SK-N-MC (cell line): Measurements from ENCODE around the gene LRRC4C.

Experiments
- DNase-seq: peaks from one replicate; pipeline ENCODE4 v3.0.0-alpha.2; 2011; ENCODE audit warnings: low read depth, low spot score
- H3K27ac ChIP-seq: fragments of 200-600 bp; sonication (generic); 2 replicates; pipeline ENCODE4 v1.5.1; 2016; ENCODE audit warnings: mixed run types
- H3K36me3 ChIP-seq: fragments of 200-600 bp; sonication (generic); 2 replicates; pipeline ENCODE4 v1.6.1; 2017; ENCODE audit warnings: antibody characterized with exemption, low read length, mixed read lengths; ENCODE audit not compliant: insufficient read depth
- H3K4me3 ChIP-seq: fragments of 200-600 bp; sonication (generic); 2 replicates; pipeline ENCODE4 v1.5.1; 2016
- H3K9ac ChIP-seq: fragments of 200-600 bp; sonication (generic); 2 replicates; pipeline ENCODE4 v1.8.0; 2017; ENCODE audit warnings: mixed run types, mixed read lengths; ENCODE audit not compliant: insufficient read length
- H3K9me3 ChIP-seq: fragments of 200-600 bp; sonication (generic); 2 replicates; pipeline ENCODE4 v1.6.1; 2017; ENCODE audit warnings: low read depth, mild to moderate bottlenecking, antibody characterized with exemption, low read length, moderate library complexity, mixed read lengths
- EZH2 ChIP-seq: fragments of 200-600 bp; sonication (generic); IDR thresholded peaks from one replicate; pipeline ENCODE4 v1.6.1; 2017; ENCODE audit warnings: antibody characterized with exemption
- FOXP2 ChIP-seq: optimal IDR thresholded peaks from 2 replicates; pipeline ENCODE3; 2011; ENCODE audit warnings: mild to moderate bottlenecking, moderate library complexity; ENCODE audit not compliant: insufficient read depth; ENCODE audit errors: extremely low read length, control extremely low read depth
- POLR2AphosphoS5 ChIP-seq: IDR thresholded peaks from 2 replicates; pipeline ENCODE4 v1.6.1; 2012; ENCODE audit warnings: mild to moderate bottlenecking, low read depth, low read length, borderline replicate concordance

LRRC4C gene

GRCh38 chr11:40393511-40393910, 1065.9 kb downstream of the LRRC4C start:
- H3K4me3 ChIP-seq, result no peak overlapping the region
- no peak overlapping the region for H3K9ac ChIP-seq
- no peaks in the 10 kb centered on the region for H3K9me3 ChIP-seq
- no peaks in the 10 kb centered on the region for H3K36me3 ChIP-seq
- H3K27ac ChIP-seq, result no peak overlapping the region
- no peak for TF ChIP-seq EZH2
- no peak for TF ChIP-seq FOXP2
- no peak for TF ChIP-seq POLR2AphosphoS5
- DNase-seq, result no peak

GRCh38 chr11:40391679-40392078, 1067.8 kb downstream of the LRRC4C start:
- no peaks in the 10 kb centered on the region for H3K9me3 ChIP-seq
- no peak for DNase-seq
- H3K4me3 ChIP-seq, result no peak overlapping the region
- no peak overlapping the region for H3K27ac ChIP-seq
- no peak overlapping the region for H3K9ac ChIP-seq
- no peak for TF ChIP-seq EZH2
- no peak for TF ChIP-seq POLR2AphosphoS5
- TF ChIP-seq FOXP2, result no peak
- no peaks in the 10 kb centered on the region for H3K36me3 ChIP-seq

- no peak for DNase-seq
- TF ChIP-seq EZH2, result no peak
- TF ChIP-seq POLR2AphosphoS5, result no peak
- no peak for TF ChIP-seq FOXP2
- Histone ChIP-seq H3K4me3 (no peak overlapping the region), H3K9ac (no peak overlapping the region), H3K9me3 (no peaks in the 10 kb centered on the region), H3K36me3 (no peaks in the 10 kb centered on the region), H3K27ac (no peak overlapping the region)
Observed at GRCh38 chr11:40388097-40388818, 1071.2 kb downstream of the LRRC4C start.

- no peak for DNase-seq
Observed at GRCh38 chr11:40387240-40387980, 1072.0 kb downstream of the LRRC4C start.

GRCh38 chr11:40384991-40385390, 1074.5 kb downstream of the LRRC4C start:
- H3K27ac ChIP-seq, result no peak overlapping the region
- no peak for DNase-seq
- H3K9ac ChIP-seq, result no peak overlapping the region
- no peaks in the 10 kb centered on the region for H3K36me3 ChIP-seq
- H3K9me3 ChIP-seq, result no peaks in the 10 kb centered on the region
- TF ChIP-seq FOXP2, result no peak
- TF ChIP-seq EZH2, result no peak
- no peak for TF ChIP-seq POLR2AphosphoS5
- H3K4me3 ChIP-seq, result no peak overlapping the region

More at GRCh38 chr11:40387240-40387980, 1072.0 kb downstream of the LRRC4C start:
- Histone ChIP-seq H3K36me3 (no peaks in the 10 kb centered on the region), H3K4me3 (no peak overlapping the region), H3K27ac (no peak overlapping the region), H3K9ac (no peak overlapping the region), H3K9me3 (no peaks in the 10 kb centered on the region)
- TF ChIP-seq POLR2AphosphoS5 (no peak), FOXP2 (no peak), EZH2 (no peak)

- no peak for DNase-seq
- no peak for TF ChIP-seq FOXP2
- TF ChIP-seq POLR2AphosphoS5, result no peak
- no peak for TF ChIP-seq EZH2
- no peak overlapping the region for H3K4me3 ChIP-seq
- H3K36me3 ChIP-seq, result no peaks in the 10 kb centered on the region
- no peaks in the 10 kb centered on the region for H3K9me3 ChIP-seq
- H3K9ac ChIP-seq, result no peak overlapping the region
- no peak overlapping the region for H3K27ac ChIP-seq
Observed at GRCh38 chr11:40381481-40381880, 1078.0 kb downstream of the LRRC4C start.

DNA sequence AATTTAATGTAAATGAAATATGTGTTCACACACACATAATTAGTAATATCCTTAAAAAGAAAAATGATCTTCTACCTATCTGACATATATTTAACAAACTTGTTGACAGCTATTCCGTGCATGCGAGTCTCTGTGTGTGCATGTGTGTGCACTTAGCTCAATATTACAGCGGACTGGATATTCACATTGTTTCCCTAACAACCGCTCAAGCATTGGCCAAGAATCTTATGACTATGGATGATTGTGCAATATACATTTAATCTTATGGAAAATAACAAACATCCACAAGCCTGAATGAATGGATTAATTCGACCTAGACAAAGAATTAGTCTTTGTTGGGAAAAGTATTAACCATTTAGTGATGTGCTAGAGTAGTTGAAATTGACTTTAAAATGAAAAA, 1078.6 kb downstream of the LRRC4C start:
- Histone ChIP-seq H3K9me3 (no peaks in the 10 kb centered on the region), H3K27ac (no peak overlapping the region), H3K4me3 (no peak overlapping the region), H3K9ac (no peak overlapping the region), H3K36me3 (no peaks in the 10 kb centered on the region)
- DNase-seq, result no peak
- TF ChIP-seq POLR2AphosphoS5 (no peak), FOXP2 (no peak), EZH2 (no peak)

DNA sequence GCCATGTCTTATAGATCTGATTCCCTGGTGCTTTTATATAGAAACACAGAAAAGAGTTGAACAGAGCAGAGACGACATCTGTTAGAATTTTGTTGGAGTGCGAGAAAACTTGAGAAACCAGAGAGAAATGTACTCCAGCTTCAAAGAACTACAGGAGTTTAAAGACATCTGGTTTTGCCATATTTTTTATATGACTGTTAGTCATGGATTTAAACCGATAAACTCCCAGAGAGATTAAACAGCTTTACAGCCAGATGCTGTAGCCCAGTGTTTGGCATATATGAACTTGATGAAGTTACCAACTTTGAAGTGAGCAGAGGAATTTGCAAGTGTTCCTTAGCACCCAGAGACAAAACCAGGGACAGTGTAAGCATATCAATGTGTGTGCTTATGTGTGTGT, 1083.1 kb downstream of the LRRC4C start:
- Histone ChIP-seq H3K9ac (no peak overlapping the region), H3K36me3 (no peaks in the 10 kb centered on the region), H3K4me3 (no peak overlapping the region), H3K9me3 (no peaks in the 10 kb centered on the region), H3K27ac (no peak overlapping the region)
- DNase-seq, result no peak
- TF ChIP-seq FOXP2 (no peak), POLR2AphosphoS5 (no peak), EZH2 (no peak)
